Midbrain (tissue), 1 donor: ENCODE measurements around the gene SKAP1.

Experiments used
- DNase-seq: peaks from one replicate; lab custom pipeline; 2025; lab: John Stamatoyannopoulos, UW

Gene SKAP1

DNA sequence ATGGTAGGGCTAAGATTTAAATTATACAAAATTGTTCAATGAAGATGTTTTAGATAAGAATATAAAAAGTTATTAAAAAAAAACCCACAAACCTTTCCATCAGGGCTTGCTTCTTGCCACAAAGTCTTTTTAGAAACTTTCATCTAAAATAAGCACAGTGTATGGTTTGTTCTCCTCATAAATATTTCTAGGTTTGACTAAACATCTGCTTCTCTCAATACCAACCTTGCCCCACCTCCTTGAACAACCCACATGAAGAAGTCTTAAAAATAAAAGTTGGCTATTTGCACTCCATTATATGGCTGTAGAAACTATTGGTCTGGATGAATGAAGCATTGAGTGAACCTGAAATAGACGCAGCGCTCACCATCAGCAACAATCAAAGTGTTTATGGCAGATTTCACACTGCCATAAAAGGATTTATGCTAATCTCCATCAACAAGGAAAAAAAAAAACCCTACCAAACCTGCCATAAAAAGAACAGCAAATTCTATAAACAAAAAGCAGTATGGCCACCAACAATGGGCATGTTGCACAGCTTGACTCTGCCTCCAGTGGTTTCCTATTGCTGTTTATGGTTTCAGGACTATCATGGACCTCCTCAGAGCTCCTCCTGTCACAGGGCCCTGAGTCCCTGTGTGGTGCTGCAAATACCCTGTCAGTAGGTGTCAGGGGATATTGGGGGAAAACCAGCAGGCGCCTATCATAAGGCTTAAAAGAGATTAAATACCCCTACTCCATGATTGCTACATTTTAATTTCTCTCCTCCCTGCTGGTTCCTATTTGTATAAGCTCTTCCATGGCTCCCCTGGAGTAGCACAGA lies 284.8 kb downstream of the SKAP1 start:
- DNase-seq, result no peak

GRCh38 chr17:48144231-48144630 lies 285.8 kb downstream of the SKAP1 start:
- no peak for DNase-seq

- DNase-seq, result no peak
These were observed 286.4 kb downstream of the SKAP1 start for GRCh38 chr17:48143629-48144028.

DNA sequence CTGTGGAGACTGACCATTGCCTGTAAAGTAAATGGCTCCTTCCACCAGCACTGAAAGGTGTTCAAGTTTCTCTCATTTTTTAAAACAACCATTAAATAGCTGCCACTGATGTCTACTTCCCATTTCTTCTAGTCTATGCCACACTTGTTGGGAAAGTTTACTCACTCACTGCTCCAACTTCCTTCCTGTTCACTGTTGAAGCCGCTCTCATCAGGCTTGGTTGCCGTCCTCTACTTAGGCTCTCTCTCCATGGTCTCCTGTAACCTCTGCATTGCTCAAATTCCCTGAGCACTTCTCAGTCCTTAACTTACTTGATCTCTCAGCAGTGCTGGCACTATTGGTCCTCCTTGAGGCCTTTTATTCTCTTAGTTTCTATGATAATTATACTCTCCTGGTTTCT lies 290.1 kb downstream of the SKAP1 start:
- DNase-seq, result no peak

DNA sequence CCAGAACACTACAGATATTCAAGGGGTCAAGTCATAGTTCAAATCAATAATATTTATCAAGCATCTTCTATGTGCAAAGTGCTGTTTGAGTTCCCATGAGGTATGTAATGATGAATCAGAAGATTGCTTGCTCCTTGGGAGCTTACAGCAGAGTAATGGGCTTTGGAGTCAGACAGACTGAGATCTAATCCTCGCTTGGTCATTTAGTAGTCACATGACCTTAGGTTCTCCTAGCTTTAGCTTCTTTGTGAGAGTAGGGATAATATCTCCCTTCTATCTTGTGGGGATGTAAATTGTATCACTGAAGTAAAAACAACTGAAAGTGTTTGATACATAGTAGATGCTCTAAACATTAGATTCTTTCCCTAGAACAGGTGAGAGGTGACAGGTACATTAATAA lies 292.4 kb downstream of the SKAP1 start:
- DNase-seq, result no peak

- no peak for DNase-seq
These were observed 295.0 kb downstream of the SKAP1 start for GRCh38 chr17:48134912-48135480.

GRCh38 chr17:48132385-48132784 lies 297.6 kb downstream of the SKAP1 start:
- DNase-seq, result no peak

DNA sequence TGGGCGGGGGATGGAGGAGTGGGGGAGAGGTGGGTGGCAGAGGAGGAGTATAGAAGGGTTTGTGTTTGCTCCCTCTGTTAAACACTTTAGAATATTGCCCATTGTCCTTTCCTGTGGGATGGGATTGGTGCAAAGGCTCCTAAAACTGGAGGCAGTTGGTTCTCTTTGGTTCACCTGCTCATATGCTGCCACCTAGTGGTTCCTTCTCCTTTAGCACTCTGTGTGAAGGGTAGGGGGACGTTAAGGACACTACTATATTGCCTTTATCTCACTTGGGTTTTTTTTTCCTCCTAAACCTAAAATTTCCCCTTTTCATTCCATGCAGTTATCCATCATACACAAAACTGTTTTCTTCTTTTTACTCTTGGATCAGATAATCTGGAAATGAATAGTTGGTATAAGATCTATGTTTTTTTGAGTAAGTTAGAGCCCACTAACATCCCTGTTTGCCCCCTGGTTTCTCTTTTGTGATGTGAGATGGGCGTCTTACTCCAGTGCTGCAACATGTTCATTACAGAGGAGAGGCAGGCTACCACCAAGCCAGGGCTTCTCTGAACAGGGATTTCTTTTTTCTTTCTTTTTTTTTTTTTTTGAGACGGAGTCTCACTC lies 298.7 kb downstream of the SKAP1 start:
- peak; percentile 83 for DNase-seq

DNA sequence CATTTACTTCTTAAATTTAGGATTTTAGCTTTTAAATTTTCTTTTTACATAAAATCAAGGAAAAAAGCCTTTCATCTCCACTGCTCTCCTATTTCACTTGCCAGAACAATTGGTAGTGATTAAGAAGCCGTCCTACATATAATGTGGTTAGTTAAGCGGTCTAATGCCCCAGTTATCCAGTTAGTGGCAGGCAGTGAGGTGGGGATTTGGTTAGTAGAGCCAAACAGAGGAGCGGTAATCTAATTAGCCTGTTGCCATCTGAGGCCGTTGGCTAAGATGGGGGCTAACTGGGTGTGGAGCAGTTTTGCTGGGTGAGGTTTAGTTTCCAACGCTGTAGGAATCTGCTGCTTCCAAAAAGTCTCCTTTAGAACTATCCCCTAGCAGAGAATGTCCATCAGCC lies 300.0 kb downstream of the SKAP1 start:
- DNase-seq, result no peak

- no peak for DNase-seq
These were observed 301.6 kb downstream of the SKAP1 start for GRCh38 chr17:48128400-48128799.

GRCh38 chr17:48127371-48128051 lies 302.5 kb downstream of the SKAP1 start:
- no peak for DNase-seq

DNA sequence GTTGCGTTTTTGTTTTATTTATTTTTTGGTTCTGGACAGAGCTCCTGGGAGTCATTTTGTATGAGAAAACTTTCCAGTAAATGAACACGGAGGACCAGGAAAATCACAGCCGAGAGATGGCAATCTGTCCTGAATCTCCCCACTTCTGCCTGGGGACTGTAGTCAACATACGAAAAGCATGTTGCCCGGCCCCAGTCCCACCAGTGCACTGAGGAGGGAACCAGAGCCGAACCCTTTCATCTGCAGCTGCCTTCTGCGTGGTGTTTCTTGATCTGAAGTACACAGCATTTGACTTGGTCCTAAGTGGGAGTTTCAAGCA lies 303.5 kb downstream of the SKAP1 start:
- no peak for DNase-seq

DNA sequence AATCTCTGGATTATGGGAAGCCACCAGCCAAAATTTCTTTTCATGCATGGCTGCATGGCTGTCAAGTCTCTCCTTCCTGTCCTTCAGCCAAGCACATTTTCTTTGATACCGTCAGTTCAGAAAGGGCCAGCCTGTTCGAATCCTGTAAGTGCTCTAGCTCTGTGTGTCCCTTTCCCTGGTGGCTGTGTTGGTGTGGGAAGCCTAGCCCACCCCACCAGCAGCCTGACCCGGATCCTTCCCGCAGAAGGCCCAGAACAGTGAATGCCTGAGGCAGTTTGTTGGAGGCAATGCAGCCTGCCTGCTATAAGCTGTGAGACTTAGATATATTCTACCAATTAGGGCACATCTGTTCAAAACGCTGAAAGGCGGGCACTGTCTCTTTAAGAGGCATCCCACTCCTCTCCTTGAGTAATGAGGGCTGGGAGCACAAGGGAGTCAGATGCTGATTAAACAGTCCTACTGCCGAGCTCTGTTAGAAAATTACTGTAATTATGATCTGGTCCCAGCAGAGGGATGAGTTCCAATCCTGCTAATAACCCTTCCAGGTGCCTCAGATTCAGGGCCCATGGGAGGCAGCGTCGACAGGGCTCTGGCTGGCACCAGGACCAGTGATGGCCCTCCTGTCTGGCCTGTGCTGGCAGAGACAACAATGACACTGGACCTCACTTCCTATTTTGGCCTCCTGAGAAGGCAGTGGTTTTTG lies 304.0 kb downstream of the SKAP1 start:
- no peak for DNase-seq

GRCh38 chr17:48123776-48124388 lies 306.1 kb downstream of the SKAP1 start:
- DNase-seq, result no peak

- DNase-seq, result peak; percentile 81
These were observed 306.9 kb downstream of the SKAP1 start for GRCh38 chr17:48123111-48123510.

DNA sequence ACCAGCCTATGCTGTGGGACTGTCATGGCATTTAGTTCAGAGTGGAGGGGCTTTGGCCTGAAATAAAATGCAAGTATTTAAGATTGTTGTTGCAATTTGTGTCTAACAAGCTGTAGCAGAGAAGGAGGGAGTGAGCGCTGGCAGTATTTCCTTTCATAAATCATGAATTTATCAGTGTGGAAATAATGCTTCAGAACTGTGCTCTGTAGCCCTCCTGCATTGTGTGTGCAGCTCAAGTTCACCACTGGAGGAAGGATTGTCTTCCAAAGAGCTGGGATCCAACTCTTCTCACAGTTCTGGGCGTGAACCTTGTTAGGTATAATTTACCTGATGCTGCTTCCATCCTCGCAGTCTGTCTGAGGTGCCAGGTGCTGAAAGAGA lies 307.4 kb downstream of the SKAP1 start:
- no peak for DNase-seq

DNA sequence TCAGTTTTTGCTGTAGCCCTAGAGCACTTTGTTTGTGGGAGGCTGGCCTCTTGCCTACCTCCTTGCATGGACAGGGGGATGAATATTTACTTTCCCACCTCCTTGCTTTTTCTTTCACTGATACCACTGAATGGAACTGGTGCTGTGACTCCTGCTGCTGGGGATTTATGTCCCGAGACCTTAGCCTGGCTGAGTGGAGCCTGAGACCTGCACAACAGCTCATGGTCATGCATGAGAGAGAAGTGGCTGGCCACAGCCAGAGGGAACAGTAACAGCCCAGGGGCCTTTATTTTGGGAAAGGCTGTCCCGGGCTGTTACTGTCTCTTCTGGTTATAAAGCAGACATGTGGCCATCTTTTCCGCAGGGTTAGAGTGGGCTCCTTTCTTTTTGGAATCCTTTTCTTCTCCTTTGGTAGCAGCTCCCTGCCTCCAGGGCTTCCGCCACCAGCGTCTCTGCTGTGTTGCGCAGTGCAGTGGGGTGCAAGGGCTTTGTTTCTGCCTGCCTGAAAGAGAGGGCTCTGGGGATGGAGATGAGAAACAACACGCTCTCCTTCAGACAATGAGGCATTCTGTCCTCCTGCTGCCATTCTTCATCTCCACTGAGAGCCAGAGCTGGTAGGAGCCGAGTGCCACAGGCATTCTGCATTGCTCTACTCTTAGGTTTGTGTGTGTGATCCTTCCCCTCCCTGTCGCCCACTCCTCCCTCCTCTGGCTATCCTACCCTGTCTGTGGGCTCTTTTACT lies 307.9 kb downstream of the SKAP1 start:
- DNase-seq, result peak; percentile 62

DNA sequence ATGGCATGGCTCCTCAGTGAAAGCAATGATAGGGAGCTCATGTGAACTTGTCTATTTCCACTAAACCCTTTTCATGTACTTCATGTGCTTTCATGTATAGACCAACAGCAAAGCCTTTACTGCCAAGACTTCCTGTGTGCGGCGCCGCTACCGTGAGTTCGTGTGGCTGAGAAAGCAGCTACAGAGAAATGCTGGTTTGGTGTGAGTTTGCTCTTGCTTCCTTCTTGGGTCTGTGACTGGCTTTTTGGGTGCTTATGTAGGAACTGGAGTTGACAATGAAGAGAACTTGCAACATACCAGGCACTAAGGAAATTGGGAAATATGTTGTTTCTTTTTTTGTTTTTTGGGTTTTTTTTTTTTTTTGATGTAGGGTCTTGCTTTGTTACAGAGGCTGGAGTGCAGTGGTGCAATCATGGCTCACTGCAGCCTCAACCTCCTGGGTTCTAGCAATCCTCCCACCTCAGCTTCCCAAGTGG lies 316.8 kb downstream of the SKAP1 start:
- no peak for DNase-seq

DNA sequence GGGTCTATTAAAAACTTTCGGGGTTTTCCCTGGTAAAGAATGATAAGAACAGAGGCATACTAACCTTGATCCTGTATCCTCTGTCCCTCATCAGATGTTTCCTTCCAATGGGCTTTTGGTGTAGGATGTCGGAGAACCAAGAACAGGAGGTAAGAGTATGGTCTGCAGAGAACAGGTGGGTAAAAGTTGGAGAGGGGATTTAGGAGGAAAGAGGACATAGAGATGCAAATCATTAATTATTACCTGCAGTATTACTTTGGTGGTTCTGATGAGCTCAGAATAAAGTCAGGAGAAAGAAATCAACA lies 318.1 kb downstream of the SKAP1 start:
- no peak for DNase-seq

DNA sequence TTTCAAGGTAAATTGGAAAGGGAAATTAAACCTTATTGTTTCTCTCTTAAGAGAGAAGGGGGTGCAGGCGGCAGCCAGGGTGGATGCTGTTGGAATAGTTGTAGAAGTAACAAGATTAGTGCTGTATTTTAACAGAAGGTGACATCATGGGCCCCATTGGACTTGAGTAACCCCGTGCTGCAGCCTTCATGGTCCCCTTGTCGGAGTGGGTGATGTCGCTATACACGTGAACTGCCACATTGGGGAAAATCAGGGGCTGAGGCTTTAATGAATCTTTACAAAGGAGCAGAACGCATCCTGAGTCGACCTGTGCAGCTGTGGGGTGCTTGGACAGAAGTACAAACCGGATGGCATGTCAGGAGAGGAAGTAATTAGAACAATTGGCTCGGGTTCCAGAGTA lies 319.3 kb downstream of the SKAP1 start:
- no peak for DNase-seq
